Frontal cortex (tissue), 4 donors: ENCODE measurements around the gene FAM161A. TPM values are rescaled to one million over a fixed set of nuclear protein-coding genes. Genes with fewer than 3 reads are reported as not detected.
"Not testable (repeated sequence)": the region's sequence is repeated elsewhere in the genome, so short reads cannot be mapped to it uniquely, and the experiment has no call there.

Source experiments
- DNase-seq, 2 donors: peaks; one replicate each; pipeline ENCODE4 v3.0.0; 2012; ENCODE audit warnings: low spot score in 2 of 2
- FAIRE-seq: peaks from 2 replicates; lab custom pipeline; 2012; peaks lifted over from hg19 to GRCh38; lab: Jason Lieb, UNC
- total RNA-seq: library from RNA; depleted of rRNA; stranded (reverse); fragments of >200 nt; gene quantifications from one replicate; pipeline ENCODE4 v1.2.3, GENCODE V29; 2014
- donor health status: control.
- donor health status: control.
- donor health status: control.

The FAM161A gene, protein sequence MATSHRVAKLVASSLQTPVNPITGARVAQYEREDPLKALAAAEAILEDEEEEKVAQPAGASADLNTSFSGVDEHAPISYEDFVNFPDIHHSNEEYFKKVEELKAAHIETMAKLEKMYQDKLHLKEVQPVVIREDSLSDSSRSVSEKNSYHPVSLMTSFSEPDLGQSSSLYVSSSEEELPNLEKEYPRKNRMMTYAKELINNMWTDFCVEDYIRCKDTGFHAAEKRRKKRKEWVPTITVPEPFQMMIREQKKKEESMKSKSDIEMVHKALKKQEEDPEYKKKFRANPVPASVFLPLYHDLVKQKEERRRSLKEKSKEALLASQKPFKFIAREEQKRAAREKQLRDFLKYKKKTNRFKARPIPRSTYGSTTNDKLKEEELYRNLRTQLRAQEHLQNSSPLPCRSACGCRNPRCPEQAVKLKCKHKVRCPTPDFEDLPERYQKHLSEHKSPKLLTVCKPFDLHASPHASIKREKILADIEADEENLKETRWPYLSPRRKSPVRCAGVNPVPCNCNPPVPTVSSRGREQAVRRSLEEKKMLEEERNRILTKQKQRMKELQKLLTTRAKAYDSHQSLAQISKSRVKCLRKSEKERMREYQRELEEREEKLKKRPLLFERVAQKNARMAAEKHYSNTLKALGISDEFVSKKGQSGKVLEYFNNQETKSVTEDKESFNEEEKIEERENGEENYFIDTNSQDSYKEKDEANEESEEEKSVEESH
- total RNA-seq = 29.8 TPM

DNA sequence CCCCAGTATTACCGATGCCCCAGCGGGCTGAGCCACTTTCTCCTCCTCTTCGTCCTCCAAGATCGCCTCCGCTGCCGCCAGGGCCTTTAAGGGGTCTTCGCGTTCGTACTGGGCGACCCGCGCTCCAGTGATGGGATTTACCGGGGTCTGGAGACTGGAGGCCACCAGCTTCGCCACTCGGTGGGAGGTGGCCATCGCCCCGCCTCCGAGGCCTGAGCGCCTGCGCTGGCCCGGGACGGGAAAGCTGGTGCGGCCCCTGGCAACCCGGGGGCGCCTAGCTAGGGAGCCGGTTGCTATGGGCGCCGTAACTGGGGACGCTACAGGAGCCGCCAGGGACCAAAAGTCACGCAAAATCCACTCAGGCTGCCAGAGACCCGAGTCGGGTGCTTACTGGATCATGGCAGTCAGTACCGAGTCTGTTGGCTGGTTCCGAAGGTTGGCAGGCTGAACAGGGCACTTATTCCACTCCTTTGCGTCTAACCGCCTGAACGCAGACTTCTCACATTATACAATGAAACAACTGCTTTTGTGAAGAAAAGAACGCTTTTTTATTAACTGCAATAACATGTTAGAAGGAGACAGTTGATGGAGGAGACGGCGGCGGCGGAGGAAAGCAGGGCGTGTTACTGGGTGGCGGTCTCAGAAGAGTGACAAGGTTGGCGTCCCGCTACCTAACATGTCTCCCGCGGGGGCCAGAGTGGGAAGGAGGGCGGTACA is at the start of gene FAM161A:
TSS of gene FAM161A (minus strand) at position 214 of the 717 bp plus-strand sequence. CDS start at position 195, 19 bp downstream.
- peak; percentile 79 to 85 for DNase-seq
- FAIRE-seq = no peak

DNA sequence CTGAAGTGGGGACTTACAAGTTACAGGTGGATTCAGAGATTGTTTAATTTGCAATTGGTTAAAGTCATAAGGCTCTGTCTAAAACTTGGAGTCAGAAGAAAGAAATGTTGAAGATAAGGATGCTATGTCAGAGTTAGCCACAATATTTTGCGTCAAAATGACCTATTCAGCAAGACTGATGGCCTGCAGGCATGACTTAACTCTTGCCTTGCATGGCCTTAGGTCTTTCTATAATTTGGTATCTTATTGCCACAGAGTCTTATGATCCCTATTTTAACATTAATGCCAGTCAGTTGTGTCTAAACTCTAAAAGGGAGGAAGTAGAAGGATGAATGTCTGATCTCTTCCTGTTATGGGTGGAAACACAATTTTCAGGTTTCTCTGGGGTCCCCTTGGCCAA is 46.4 kb upstream of the FAM161A start:
- DNase-seq (no peak), FAIRE-seq (no peak)

DNA sequence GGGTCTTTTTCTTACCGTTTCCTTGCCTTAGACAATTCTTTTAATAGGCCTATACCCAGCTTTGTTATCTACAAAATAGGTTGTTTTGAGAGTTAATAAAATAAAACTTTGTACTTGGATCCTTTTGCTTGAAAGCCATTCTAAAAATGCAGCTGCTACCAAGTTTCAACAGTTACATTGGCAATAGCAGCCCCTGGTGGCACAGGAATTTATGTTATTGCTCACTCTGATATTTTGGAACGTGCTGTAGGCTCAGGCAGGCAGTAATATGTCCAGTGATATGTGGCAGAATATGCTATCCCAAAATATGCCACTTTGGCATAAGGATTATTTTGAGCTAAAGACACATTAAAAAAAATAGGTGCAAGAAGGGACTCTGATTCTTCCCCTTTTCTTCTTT is 45.0 kb upstream of the FAM161A start:
- FAIRE-seq = no peak
- no peak for DNase-seq

DNA sequence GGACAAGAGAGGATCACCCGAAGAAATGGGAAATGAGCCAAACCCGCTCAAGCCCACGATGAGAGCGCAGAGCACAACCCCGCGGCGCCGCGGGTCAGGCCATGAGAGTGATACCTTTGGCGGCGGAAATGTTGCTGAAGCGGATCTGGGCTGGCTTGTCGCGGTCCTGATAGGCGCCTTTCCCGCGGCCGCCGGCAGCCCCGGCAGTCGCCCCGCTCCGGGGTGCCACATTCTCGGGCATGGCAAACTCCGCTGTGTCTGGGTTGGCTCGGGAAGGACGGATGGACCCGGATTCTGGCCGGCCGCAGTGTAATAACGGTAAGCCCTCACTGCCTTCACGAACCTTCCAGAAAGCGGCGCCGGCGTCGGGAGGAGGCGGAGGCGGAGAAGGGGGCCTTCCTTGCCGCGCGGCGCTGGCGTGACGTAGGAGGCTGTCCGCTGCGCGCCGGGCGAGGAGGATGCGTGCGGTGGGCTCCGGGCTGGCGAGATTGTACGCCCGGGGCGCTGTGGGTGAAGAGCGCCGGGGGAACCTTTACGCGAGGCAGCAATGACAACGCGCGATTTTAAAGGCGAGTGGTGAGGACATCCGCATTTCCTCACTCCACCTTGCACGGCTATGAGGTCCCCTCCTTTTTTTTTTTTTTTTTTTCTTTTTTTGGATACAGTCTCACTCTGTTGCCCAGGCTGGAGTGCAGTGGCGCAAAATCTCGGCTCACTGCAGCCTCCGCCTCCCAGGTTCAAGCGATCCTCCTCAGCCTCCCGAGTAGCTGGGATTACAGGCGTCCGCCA is 34.6 kb upstream of the FAM161A start, which contains the start of gene CCT4:
TSS of gene CCT4 (minus strand) at position 390 of the 789 bp plus-strand sequence. CDS start at position 241, 149 bp downstream.
- DNase-seq (peak; percentile 79 to 82), FAIRE-seq (no peak)

DNA sequence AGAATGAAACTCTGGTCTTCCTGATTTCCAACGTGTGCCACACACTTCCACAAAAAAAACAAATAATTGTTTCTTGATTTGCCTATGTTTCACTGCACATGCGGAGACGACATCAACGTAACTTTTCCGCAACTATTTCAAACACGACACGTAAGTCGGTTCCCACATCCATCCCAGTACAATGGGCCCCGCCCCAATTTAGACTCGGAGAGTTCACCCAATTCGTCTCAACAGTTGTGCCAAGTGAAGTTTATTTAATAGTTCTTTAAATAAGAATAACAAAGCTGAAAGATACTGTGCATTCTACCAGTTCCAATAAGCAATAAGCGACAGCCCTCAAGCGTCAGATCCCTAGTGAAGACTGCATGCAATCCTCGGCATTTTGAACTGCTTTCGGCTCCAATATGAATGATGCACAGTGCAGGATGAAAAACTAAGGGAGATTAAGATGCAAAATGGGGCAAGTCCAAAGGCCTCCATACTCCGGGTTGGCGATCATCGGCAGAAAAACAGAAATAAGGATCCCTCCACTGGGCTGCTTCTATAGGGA is 33.9 kb upstream of the FAM161A start:
- no peak for FAIRE-seq
- no peak for DNase-seq

DNA sequence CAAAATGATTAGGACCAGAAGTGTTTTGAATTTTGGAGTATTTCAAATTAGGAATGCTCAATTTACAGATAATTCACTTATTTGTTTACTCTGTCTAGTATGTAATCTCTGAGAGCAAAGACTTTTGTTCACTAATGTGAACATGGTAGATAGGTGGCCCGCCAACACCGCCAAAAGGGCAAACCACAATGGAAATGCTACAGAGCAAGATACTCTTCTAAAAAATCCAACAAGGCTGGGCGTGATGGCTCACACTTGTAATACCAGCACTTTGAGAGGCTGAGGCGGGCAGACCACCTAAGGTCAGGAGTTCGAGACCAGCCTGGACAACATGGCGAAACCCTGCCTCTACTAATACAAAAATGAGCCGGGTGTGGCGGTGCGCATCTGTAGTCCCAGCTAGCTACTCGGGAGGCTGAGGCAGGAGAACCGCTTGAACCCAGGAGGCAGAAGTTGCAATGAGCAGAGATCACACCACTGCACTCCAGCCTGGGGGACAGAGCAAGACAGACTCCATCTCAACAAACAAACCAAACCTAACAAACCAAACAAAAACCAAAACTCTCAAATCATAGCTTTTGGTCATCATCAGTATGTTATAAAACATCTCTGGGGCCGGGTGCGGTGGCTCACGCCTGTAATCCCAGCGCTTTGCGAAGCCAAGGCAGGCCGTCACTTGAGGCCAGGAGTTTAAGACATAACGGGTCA is 32.2 kb upstream of the FAM161A start:
- FAIRE-seq (no peak), DNase-seq (no peak)

DNA sequence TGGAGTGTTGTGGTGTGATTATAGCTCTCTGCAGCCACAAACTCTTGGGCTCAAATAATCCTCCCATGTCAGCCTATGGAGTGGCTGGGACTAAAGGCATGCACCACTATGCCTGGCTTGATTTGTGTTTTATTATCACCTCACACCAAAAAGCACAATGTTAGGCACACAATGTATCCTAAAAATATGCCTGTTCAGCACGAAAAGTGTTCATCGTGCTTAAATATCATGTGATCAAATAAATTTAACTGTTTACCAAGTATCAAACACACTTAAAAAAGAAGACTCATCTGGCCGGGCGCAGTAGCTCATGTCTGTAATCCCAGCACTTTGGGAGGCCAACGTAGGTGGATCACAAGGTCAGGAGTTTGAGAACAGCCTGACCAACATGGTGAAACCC is 29.0 kb upstream of the FAM161A start:
- FAIRE-seq (no peak), DNase-seq (no peak)

DNA sequence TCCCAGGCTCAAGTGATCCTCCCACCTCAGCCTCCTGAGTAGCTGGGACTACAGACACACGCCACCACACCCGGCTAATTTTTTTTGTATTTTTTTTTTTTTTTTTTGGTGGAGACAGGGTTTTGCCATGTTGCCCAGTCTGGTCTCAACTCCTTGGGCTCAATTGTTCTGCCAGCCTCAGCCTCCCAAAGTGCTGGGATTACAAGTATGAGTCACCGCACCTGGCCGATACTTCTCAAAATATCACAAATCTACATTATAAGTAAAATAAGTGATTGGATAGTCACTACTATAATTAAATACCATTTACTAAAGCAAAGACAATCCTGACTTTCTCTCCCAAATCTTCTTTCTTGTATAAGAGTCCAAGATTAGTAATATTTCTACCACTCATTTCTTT is 25.5 kb upstream of the FAM161A start:
- not testable (repeated sequence) for FAIRE-seq, DNase-seq

DNA sequence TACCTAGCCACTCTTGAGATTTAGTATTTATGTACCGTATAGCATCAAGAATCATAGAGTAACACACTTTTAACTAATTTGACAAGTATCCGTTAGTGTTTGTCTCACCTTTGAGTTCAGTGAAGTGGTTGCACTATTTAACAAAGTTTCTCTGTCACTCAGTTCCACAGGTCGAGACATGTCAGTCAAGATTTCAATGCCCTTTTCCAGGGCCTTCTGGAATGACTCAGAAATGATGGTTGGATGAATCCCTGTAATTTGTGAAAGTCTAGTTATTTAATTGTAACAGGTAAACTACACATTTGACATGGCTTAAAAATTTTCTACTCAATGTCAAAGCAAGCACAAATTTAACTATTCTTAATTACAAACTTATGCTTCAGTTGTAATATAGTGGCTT is 24.9 kb upstream of the FAM161A start:
- DNase-seq (no peak), FAIRE-seq (no peak)

DNA sequence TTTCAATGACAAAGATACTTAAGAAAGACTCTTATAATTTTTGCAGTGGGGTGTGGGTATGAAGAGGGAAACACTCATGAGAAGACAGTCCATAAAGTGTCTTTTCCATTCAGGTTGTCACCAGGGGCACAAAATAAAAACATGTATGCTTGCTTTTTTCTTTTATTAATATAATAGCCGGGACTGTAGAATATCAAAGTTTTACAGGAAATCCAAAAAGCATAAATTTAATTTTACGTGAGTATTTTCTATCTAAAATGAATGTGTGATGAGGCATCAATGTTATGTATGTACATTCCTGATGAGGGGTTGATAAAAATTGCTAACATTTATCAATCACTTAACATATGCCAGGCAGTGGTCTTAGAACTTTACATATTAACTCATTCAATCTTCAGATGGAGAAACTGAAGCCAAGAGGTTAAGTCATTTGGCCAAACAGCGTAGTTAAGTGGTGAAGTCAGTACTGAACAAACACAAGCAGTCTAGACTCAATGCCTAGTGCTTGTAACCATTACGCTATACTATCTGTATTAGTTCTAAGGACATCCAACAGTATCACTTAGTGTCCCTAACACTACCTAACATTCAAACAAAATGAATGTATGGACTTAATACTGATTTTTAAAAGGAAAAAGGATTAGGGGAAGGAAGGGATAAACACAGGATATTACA is 23.8 kb upstream of the FAM161A start:
- DNase-seq = no peak
- FAIRE-seq = no peak

DNA sequence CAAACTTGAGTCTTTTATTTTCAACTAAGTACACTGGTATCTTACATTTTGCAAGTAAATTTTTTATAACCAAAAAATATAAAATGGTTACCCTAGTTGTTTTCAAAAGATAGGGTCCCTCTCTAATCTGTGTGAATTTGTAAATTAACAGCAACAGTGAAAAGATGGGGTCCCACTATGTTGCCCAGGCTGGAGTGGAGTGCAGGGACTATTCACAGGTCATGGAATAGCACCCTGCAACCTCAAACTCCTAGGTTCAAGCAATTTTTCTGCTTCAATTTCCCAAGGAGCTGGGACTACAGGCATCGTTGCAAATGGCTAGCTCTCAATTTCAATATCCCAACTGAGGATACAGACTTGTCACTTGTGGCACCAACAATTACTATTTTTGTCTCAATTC is 22.5 kb upstream of the FAM161A start:
- no peak for FAIRE-seq

DNA sequence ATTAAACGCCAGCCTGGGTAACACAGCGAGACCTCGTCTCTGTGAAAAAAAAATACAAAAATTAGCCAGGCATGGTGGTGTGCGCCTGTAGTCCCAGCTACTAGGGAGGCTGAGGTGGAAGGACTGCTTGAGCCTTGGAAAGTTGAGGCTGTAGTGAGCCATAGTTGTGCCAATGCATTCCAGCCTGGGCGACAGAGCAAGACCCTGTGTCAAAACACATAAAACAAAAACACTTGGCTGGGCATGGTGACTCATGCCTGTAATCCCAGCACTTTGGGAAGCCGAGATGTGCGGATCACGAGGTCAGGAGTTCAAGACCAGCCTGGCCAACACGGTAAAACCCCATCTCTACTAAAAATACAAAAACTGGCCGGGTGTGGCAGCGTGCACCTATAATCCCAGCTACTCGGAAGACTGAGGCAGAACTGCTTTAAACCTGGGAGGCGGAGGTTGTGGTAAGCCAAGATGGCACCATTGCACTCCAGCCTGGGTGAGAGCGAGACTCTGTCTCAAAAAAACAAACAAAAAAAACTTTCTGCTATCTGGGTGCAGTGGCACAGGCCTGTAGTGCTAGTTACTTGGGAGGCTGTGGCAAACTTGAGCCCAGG is 12.7 kb upstream of the FAM161A start:
- not testable (repeated sequence) for DNase-seq, FAIRE-seq

More for the DNA sequence above, 22.5 kb upstream of the FAM161A start:
- no peak for DNase-seq

DNA sequence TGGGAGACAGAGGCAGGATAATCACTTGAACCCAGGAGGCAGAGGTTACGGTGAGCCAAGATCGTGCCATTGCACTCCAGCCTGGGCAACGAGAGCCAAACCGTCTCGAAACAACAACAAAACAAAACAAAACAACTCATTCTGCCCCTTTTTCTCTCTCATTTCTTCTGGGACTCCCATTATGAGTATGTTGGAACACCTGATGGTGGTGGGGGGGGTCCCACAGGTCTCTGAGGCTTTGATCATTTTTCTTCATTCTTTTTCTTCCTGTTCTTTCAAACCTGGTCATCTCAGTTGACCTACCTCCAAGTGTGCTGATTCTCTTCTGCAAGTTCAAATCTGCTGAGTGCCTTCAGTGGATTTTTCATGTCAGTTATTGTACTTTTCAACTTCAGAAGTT is 8.2 kb upstream of the FAM161A start:
- DNase-seq (no peak), FAIRE-seq (no peak)

DNA sequence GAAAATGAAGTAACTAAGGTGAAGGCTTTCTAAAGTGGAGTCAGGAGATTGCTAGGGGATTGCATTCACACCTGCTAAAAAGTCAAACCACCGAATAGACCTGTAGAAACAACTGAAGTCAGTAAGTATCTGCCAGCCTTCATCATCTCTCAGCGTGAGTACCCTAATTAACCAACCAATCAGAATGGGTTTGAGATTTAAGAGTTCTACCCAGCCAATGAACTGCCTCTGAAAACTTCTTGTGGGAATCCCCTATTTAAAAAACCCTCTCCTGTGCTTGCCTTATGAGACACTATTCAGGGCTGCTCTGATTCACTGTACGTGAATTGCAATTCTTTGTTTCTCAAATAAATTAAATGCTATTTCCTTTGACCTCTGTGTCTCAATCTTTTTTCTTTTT is 3.4 kb upstream of the FAM161A start:
- no peak for DNase-seq
- no peak for FAIRE-seq

DNA sequence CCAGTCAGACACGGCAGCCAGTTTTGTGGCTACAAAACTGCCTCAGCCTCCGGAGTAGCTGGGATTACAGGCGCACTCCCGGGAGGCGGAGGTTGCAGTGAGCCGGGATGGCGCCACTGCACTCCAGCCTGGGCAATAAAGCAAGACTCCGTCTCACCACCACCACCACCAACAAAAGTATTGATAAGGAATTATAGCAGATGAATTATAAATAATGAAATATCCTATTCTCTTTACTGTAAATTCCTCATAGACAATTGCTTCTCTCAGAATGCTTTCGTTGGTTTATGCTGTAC is 1.4 kb upstream of the FAM161A start:
- no peak for FAIRE-seq
- DNase-seq = no peak

DNA sequence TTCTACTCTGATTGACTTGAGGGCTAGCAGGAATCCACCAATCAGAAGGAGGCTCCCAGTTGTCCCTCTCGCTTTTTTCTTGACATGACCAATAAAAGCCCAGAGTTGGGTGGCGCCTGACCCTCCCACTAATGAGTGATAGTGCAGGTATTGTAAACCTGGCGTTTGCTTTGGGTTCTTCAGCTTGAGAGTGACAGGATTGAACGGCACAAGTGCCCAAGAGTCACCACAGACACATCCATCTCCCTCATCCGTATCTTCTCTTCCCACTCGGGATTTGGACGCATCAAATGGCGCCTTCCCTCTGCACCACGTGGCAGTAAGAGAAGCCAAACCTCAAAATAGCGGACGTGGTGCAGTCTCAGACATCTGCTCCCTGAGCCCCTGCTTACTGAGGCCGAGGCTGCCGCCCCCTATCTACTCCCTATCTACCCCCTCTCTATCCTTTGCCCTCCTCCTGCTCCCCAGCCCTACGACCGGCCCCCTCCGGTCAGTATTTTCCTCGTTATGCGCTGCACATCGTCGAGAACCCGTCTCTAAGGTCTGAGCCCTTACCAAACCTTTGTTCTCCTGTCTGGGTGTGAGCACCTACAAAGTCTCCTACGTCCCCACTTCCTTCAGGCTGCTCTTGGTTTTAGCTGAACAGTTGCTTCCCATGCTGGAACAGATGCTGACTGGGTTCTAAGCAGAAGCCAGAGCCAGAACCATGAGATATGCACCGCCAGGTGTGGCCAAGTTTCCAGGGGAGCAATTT is 881 bp upstream of the FAM161A start:
- peak; percentile 79 to 88 for DNase-seq
- no peak for FAIRE-seq

DNA sequence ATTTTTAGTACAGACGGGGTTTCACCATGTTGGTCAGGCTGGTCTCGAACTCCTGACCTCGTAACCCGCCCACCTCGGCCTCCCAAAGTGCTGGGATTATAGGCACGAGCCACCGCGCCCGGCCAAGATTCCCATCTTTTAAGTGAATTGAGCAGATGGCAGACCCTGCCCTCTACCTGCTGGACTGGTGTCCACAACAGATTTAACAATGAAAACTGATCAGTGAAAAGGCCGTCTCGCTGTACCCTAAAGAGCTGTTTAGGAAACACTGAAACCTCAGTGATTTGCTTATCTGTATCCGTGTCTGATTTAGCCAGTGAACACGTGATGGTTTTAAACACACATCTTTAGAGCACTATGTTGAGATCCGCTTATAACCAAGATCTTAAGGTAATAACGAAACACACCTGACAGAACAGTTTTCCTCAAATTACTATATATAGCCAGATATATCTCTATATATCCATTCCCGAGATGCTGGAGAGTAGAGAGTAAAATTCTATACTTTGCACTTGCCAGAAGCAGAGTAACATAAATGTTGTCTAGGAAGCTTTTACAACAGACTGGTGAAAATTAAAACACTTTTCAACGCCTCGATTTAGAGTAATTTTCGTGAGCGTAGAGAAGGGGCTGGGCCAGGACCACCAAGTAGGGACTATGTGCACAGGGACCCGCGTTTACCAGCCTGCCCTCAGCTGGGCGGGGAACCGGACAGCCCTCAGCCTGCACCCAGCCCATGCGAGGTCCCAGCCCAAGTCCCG is 594 bp downstream of the FAM161A start:
- FAIRE-seq (no peak), DNase-seq (peak in 1 of 2 donors; percentile 62)
